H1 (cell line): Measurements from ENCODE around the gene KIAA1671. TPM values are rescaled to one million over a fixed set of nuclear protein-coding genes. Genes with fewer than 3 reads are reported as not detected.

ENCODE experiments used
- CTCF ChIA-PET: fragments of 300-600 bp; sonication (Branson Sonifier 250); formaldehyde crosslinking; loops from one replicate; lab custom pipeline; 2021; ENCODE audit not compliant: partially characterized antibody; lab: Charles Lee
- POLR2A ChIA-PET: fragments of 300-600 bp; sonication (Branson Sonifier 250); formaldehyde crosslinking; loops from one replicate; lab custom pipeline; 2021; ENCODE audit warnings: inconsistent platforms; ENCODE audit not compliant: partially characterized antibody; lab: Charles Lee
- DNase-seq, 2 experiments: peaks; one replicate each; pipeline versions ENCODE4 v3.0.0 to v3.0.0-alpha.2; 2010 to 2022; ENCODE audit warnings: low spot score in 2 of 2, low read depth in 1 of 2, mixed read lengths in 1 of 2
- FAIRE-seq: peaks from 2 replicates; lab custom pipeline; 2011; peaks lifted over from hg19 to GRCh38; lab: Jason Lieb, UNC
- H2AFZ ChIP-seq: 2 replicates; pipeline ENCODE4 v1.8.1; 2012; ENCODE audit warnings: low read length, inconsistent platforms
- H2AK5ac ChIP-seq: 2 replicates; pipeline ENCODE4 v1.6.1; 2013; ENCODE audit warnings: low read depth, low read length
- H2BK120ac ChIP-seq: replicated peaks from 2 replicates; pipeline ENCODE3; 2013; ENCODE audit warnings: low read depth, low read length, inconsistent platforms
- H2BK12ac ChIP-seq: 2 replicates; pipeline ENCODE4 v1.6.1; 2013; ENCODE audit warnings: low read depth, low read length
- H2BK15ac ChIP-seq: 2 replicates; pipeline ENCODE4 v1.6.1; 2013; ENCODE audit warnings: low read length
- H2BK20ac ChIP-seq: 2 replicates; pipeline ENCODE4 v1.6.1; 2013; ENCODE audit warnings: low read length
- H2BK5ac ChIP-seq: 2 replicates; pipeline ENCODE4 v1.6.1; 2013; ENCODE audit warnings: low read depth, low read length
- H3K14ac ChIP-seq: 2 replicates; pipeline ENCODE4 v1.6.1; 2013; ENCODE audit warnings: inconsistent platforms; ENCODE audit not compliant: insufficient read length
- H3K18ac ChIP-seq: 2 replicates; pipeline ENCODE4 v1.6.1; 2013; ENCODE audit warnings: low read length; ENCODE audit errors: extremely low read depth
- H3K23ac ChIP-seq: 2 replicates; pipeline ENCODE4 v1.6.1; 2013; ENCODE audit warnings: inconsistent platforms; ENCODE audit not compliant: insufficient read length
- H3K23me2 ChIP-seq: 2 replicates; pipeline ENCODE4 v1.6.1; 2013; ENCODE audit warnings: low read depth, low read length
- H3K27ac ChIP-seq: 2 replicates; pipeline ENCODE4 v1.6.1; 2011; ENCODE audit warnings: low read depth, low read length, inconsistent platforms
- H3K27me3 ChIP-seq, 4 experiments: replicated peaks in 1 of 4; 1 replicate in 1 of 4; 2 replicates in 3 of 4; pipeline versions ENCODE4 v1.6.1 to v1.8.1; 2011 to 2013; ENCODE audit warnings: low read length in 3 of 4, mild to moderate bottlenecking in 3 of 4, inconsistent platforms in 2 of 4, mixed read lengths in 2 of 4, moderate library complexity in 1 of 4; ENCODE audit not compliant: control insufficient read depth in 3 of 4, insufficient read depth in 3 of 4; ENCODE audit errors: extremely low read depth in 1 of 4
- H3K36me3 ChIP-seq, 4 experiments: 2 replicates each; pipeline versions ENCODE4 v1.6.1 to v1.8.1; 2011 to 2013; ENCODE audit warnings: mild to moderate bottlenecking in 4 of 4, low read length in 3 of 4, moderate library complexity in 2 of 4, control low read depth in 1 of 4, inconsistent platforms in 1 of 4; ENCODE audit not compliant: insufficient read depth in 4 of 4, control insufficient read depth in 2 of 4
- H3K4ac ChIP-seq: replicated peaks from 2 replicates; pipeline ENCODE3; 2013; ENCODE audit warnings: low read length, low read depth, mixed read lengths, inconsistent platforms; ENCODE audit not compliant: insufficient read length
- H3K4me1 ChIP-seq, 4 experiments: replicated peaks in 1 of 4; 1 replicate in 1 of 4; 2 replicates in 3 of 4; pipeline versions ENCODE4 v1.6.1 to v1.8.1; 2011 to 2013; ENCODE audit warnings: low read length in 3 of 4, inconsistent platforms in 2 of 4, mixed read lengths in 1 of 4; ENCODE audit not compliant: insufficient read depth in 4 of 4, control insufficient read depth in 3 of 4
- H3K4me2 ChIP-seq, 2 experiments: 2 replicates each; pipeline versions ENCODE4 v1.6.1 to v1.8.1; 2011 to 2013; ENCODE audit warnings: low read depth in 2 of 2, low read length in 2 of 2, control low read depth in 1 of 2, inconsistent platforms in 1 of 2, mild to moderate bottlenecking in 1 of 2; ENCODE audit not compliant: insufficient read depth in 1 of 2
- H3K4me3 ChIP-seq, 4 experiments: fragments of 200-600, 300-600 bp in 1 of 4; sonication (generic), shearing (Covaris generic), sonication (Bioruptor Twin) in 1 of 4; 2 replicates each; pipeline versions ENCODE4 v1.5.1 to v1.8.1; 2011 to 2016; ENCODE audit warnings: low read length in 4 of 4, low read depth in 3 of 4, control low read depth in 2 of 4, inconsistent platforms in 2 of 4, mild to moderate bottlenecking in 2 of 4, mixed read lengths in 1 of 4, moderate library complexity in 1 of 4; ENCODE audit not compliant: insufficient read depth in 2 of 4; ENCODE audit errors: extremely low read depth in 1 of 4
- H3K56ac ChIP-seq: replicated peaks from 2 replicates; pipeline ENCODE3; 2013; ENCODE audit warnings: low read depth, mild to moderate bottlenecking, mixed read lengths, low read length, inconsistent platforms; ENCODE audit not compliant: insufficient read length
- H3K79me1 ChIP-seq: 2 replicates; pipeline ENCODE4 v1.6.1; 2013; ENCODE audit warnings: low read depth, low read length, control low read depth
- H3K79me2 ChIP-seq, 2 experiments: 2 replicates each; pipeline versions ENCODE4 v1.6.1 to v1.8.1; 2012 to 2013; ENCODE audit warnings: low read length in 2 of 2, mild to moderate bottlenecking in 2 of 2, inconsistent platforms in 1 of 2; ENCODE audit not compliant: insufficient read depth in 2 of 2, control insufficient read depth in 1 of 2
- H3K9ac ChIP-seq, 4 experiments: replicated peaks in 1 of 4; 1 replicate in 1 of 4; 2 replicates in 3 of 4; pipeline versions ENCODE4 v1.6.1 to v1.8.1; 2011 to 2013; ENCODE audit warnings: low read depth in 3 of 4, low read length in 3 of 4, control low read depth in 2 of 4, mild to moderate bottlenecking in 2 of 4, moderate library complexity in 2 of 4, inconsistent platforms in 1 of 4; ENCODE audit errors: extremely low read depth in 1 of 4
- H3K9me3 ChIP-seq, 2 experiments: 2 replicates each; pipeline versions ENCODE4 v1.6.1 to v1.8.1; 2012 to 2013; ENCODE audit warnings: mild to moderate bottlenecking in 2 of 2, moderate library complexity in 2 of 2, control low read depth in 1 of 2, inconsistent platforms in 1 of 2, low read depth in 1 of 2, low read length in 1 of 2, mixed read lengths in 1 of 2; ENCODE audit not compliant: insufficient read depth in 2 of 2
- H4K20me1 ChIP-seq, 2 experiments: replicated peaks in 1 of 2; 2 replicates each; pipeline versions ENCODE3 to v1.8.1; 2011 to 2013; ENCODE audit warnings: inconsistent platforms in 2 of 2, low read length in 2 of 2, mild to moderate bottlenecking in 1 of 2; ENCODE audit not compliant: insufficient read depth in 2 of 2, control insufficient read depth in 1 of 2
- H4K5ac ChIP-seq: 2 replicates; pipeline ENCODE4 v1.6.1; 2013; ENCODE audit warnings: low read length, low read depth, mixed read lengths, inconsistent platforms; ENCODE audit not compliant: insufficient read length
- H4K8ac ChIP-seq: 2 replicates; pipeline ENCODE4 v1.8.0; 2013; ENCODE audit warnings: mild to moderate bottlenecking, moderate library complexity, low read length, inconsistent platforms; ENCODE audit not compliant: insufficient read depth; ENCODE audit errors: extremely low read depth
- H4K91ac ChIP-seq: replicated peaks from 2 replicates; pipeline ENCODE3; 2013; ENCODE audit warnings: low read length, mixed read lengths, inconsistent platforms; ENCODE audit not compliant: insufficient read length
- BACH1 ChIP-seq: IDR thresholded peaks from 2 replicates; pipeline ENCODE4 v1.6.1; 2012; ENCODE audit warnings: low read length, improper control_type of control experiment
- EZH2 ChIP-seq: fragments of 200-600 bp; sonication (generic); IDR thresholded peaks from 2 replicates; pipeline ENCODE4 v1.7.1; 2012; ENCODE audit warnings: low read depth, mild to moderate bottlenecking, moderate library complexity, low read length, inconsistent platforms; ENCODE audit not compliant: severe bottlenecking
- GABPA ChIP-seq: IDR thresholded peaks from 2 replicates; pipeline ENCODE4 v1.6.1; 2011; ENCODE audit warnings: mild to moderate bottlenecking, low read length, moderate library complexity, borderline replicate concordance; ENCODE audit not compliant: insufficient read depth
- GTF2F1 ChIP-seq: IDR thresholded peaks from 2 replicates; pipeline ENCODE4 v1.6.1; 2012; ENCODE audit warnings: low read depth, low read length, improper control_type of control experiment, borderline replicate concordance
- JUND ChIP-seq: IDR thresholded peaks from 2 replicates; pipeline ENCODE4 v1.6.1; 2011; ENCODE audit warnings: mild to moderate bottlenecking, improper control_type of control experiment, low read length
- KDM1A ChIP-seq: fragments of 200-600, 300-600 bp; sonication (generic); IDR thresholded peaks from 2 replicates; pipeline ENCODE4 v1.7.1; 2016; ENCODE audit warnings: mild to moderate bottlenecking, low read length, borderline replicate concordance
- KDM5A ChIP-seq: fragments of 200-600 bp; IDR thresholded peaks from 2 replicates; pipeline ENCODE4 v1.7.1; 2012; ENCODE audit warnings: mild to moderate bottlenecking, low read length, inconsistent platforms, mixed read lengths
- MAFK ChIP-seq: IDR thresholded peaks from 2 replicates; pipeline ENCODE4 v1.6.1; 2012; ENCODE audit warnings: low read depth, mild to moderate bottlenecking, improper control_type of control experiment, low read length
- SP4 ChIP-seq: IDR thresholded peaks from 2 replicates; pipeline ENCODE4 v1.6.1; 2012; ENCODE audit warnings: low read length, inconsistent platforms
- SUZ12 ChIP-seq: fragments of 200-600 bp; sonication (generic); IDR thresholded peaks from 2 replicates; pipeline ENCODE4 v1.6.1; 2012; ENCODE audit warnings: mild to moderate bottlenecking, inconsistent platforms, low read length, moderate library complexity, mixed read lengths
- USF2 ChIP-seq: IDR thresholded peaks from 2 replicates; pipeline ENCODE4 v1.6.1; 2011; ENCODE audit warnings: low read length, improper control_type of control experiment
- WGBS, 2 experiments: shearing (Covaris generic) in 1 of 2; methylation state at CpG; one replicate each; pipeline versions ENCODE4 v1.1.6 to v1.1.7; 2013 to 2015; ENCODE audit warnings: low lambda C conversion rate in 2 of 2, mixed read lengths in 2 of 2, inconsistent platforms in 1 of 2, low coverage in 1 of 2, missing lambda C conversion rate in 1 of 2; ENCODE audit not compliant: insufficient replicate concordance in 2 of 2, insufficient coverage in 1 of 2, insufficient read length in 1 of 2; ENCODE audit errors: extremely low coverage in 1 of 2, missing lambda C conversion rate in 1 of 2; 5-methylcytosine and 5-hydroxymethylcytosine counted together
- polyA plus RNA-seq, 7 experiments: library from polyadenylated mRNA; depleted of rRNA in 3 of 7; stranded (reverse) in 5 of 7; unstranded in 2 of 7; fragments of >200 nt in 5 of 7; fragments of 200-250 nt in 2 of 7; gene quantifications; 1 replicate in 5 of 7; 2 replicates in 1 of 7; 4 replicates in 1 of 7; pipeline versions ENCODE4 v1.2.1 to v1.2.3, GENCODE V29; 2011 to 2013; ENCODE audit warnings: missing spikeins in 2 of 7, mixed read lengths in 2 of 7
- total RNA-seq: library from RNA; stranded (reverse); fragmentation: NEBNext Ultra II Directional; extraction: Animal tissue kit (Norgen Biotek cat#: 25700); gene quantifications from 2 replicates; pipeline ENCODE4 v1.2.1, GENCODE V29; 2021

KIAA1671 gene
- total and polyA plus RNA-seq, 2 of the 8 experiments (the other 6 are each of a cell fraction or from before 2014, with no cell fraction given): 6.4 to 23.9 TPM

- no peak overlapping the region for H3K4me2 ChIP-seq
- H3K56ac ChIP-seq: no peak overlapping the region
- H2AK5ac ChIP-seq: no peak overlapping the region
- H4K5ac ChIP-seq: no peak overlapping the region
- no peaks in the 10 kb centered on the region for H3K4me1 ChIP-seq
- H3K27ac ChIP-seq: no peak overlapping the region
- H3K4me3 ChIP-seq: no peak overlapping the region
- H3K23ac ChIP-seq: no peak overlapping the region
- no peak overlapping the region for H2BK12ac ChIP-seq
- FAIRE-seq (no peak), DNase-seq (no peak)
- H3K9ac ChIP-seq: no peak overlapping the region
- H3K23me2 ChIP-seq: no peaks in the 10 kb centered on the region
- H3K27me3 ChIP-seq: no peaks in the 10 kb centered on the region
- no peaks in the 10 kb centered on the region for H3K79me2 ChIP-seq
- no peak overlapping the region for H2BK20ac ChIP-seq
- no peaks in the 10 kb centered on the region; a peak in 1 of 4 replicates for H3K9me3 ChIP-seq
- H2BK120ac ChIP-seq: no peak overlapping the region
- ChIA-PET CTCF (interaction anchor here (1.0 to 3.8 kb wide), 3 partner anchors 20 to 105 kb away, joined by 3 to 13 read pairs (median 11); no protein-coding TSS in a partner anchor), POLR2A (no interaction called here)
- H2AFZ ChIP-seq: no peak overlapping the region
- H4K91ac ChIP-seq: no peak overlapping the region
- H4K8ac ChIP-seq: no peak overlapping the region
- no peak overlapping the region for H3K18ac ChIP-seq
- no peaks in the 10 kb centered on the region for H3K79me1 ChIP-seq
- peaks cover 0 to 2% of the 10 kb centered on the region in 2 experiments for H4K20me1 ChIP-seq
- 90% methylated on average over 1 to 10 of the region's 10 CpGs for WGBS, 2 experiments
- no peaks in the 10 kb centered on the region; a peak in 2 of 8 replicates for H3K36me3 ChIP-seq
- no peak overlapping the region for H3K4ac ChIP-seq
- no peak overlapping the region for H2BK15ac ChIP-seq
- no peak overlapping the region for H2BK5ac ChIP-seq
- H3K14ac ChIP-seq: no peak overlapping the region
- TF ChIP-seq SP4 (no peak), GTF2F1 (no peak), KDM5A (no peak), USF2 (no peak), MAFK (no peak), KDM1A (no peak), JUND (no peak), GABPA (no peak), EZH2 (no peak), SUZ12 (no peak), BACH1 (no peak)
Observed at GRCh38 chr22:25182131-25183110, 229.9 kb downstream of the KIAA1671 start.
